Endometrial microvascular endothelial cells (primary cell): ENCODE data around the gene SYT13. TPM values are rescaled to one million over a fixed set of nuclear protein-coding genes. Genes with fewer than 3 reads are reported as not detected.

Experiments used
- in situ Hi-C: cut with HindIII; loops from 2 replicates; pipeline ENCODE4 v1.10.0; 2017; ENCODE audit warnings: low sequenced_read_pairs, low pct_unique_long_range_greater_than_20kb; ENCODE audit errors: inconsistent ontology term
- total RNA-seq: library from RNA; depleted of rRNA; stranded (reverse); fragments of >200 nt; gene quantifications from one replicate; pipeline ENCODE4 v1.2.3, GENCODE V29; 2015; ENCODE audit errors: inconsistent ontology term

SYT13 gene, protein sequence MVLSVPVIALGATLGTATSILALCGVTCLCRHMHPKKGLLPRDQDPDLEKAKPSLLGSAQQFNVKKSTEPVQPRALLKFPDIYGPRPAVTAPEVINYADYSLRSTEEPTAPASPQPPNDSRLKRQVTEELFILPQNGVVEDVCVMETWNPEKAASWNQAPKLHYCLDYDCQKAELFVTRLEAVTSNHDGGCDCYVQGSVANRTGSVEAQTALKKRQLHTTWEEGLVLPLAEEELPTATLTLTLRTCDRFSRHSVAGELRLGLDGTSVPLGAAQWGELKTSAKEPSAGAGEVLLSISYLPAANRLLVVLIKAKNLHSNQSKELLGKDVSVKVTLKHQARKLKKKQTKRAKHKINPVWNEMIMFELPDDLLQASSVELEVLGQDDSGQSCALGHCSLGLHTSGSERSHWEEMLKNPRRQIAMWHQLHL
- not detected for total RNA-seq

DNA sequence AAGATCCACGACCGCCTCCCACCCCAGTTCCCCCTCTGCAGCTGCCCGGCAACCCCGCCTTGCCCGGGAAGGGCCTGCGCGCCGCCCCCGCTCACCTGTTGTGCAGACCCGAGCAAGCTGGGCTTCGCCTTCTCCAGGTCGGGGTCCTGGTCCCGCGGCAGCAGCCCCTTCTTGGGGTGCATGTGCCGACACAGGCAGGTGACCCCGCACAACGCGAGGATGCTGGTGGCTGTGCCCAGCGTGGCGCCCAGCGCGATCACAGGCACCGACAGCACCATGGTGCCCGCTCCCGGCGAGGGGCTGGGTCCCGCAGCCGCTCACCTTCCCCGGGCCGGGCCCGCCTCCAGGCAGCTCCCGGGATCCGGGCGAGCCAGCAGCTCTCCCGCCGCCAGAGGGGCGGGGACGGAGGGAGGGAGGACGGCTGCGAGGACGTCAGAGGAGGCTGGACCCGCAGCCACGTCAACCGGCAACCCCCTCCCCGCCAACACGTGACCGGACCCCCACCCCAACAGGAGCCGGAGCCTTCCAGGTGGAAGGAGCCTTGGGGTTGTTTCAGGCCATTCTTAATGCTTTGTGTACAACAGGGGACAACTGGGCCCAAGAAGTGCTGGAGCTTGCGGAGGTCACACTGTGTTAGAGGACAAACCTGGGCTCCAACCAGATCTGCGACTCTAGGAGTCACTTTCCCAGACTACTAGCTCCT is at the start of gene SYT13:
Gene SYT13, minus strand, starts transcription at position 412 of the 703 bp plus-strand sequence. Its CDS starts 134 bp downstream, at position 278.
- in situ Hi-C loops = no loop called here

DNA sequence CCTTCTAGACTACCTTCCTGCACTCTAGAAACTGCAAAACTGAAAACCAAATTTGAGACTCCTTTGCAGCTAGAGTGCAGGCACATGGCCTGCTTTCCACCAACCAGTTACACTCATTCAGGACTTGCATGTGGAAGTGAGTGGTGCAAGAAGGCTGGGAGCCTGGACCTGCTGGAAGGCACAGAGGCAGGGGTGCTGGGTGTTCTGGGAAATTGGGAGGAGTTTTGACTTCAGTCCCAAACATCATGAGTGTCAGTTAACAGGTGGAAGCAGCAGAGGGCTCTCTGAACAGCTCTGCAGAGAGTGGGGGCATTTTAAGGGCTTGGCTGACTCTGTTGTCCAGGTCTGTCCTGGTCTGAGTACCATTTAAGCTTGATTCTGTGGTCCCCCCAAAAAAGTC is 49.3 kb upstream of the SYT13 start:
- in situ Hi-C loops = loop anchor here (25.0 kb wide), 1 partner anchor 398 kb away; no protein-coding TSS in a partner anchor

DNA sequence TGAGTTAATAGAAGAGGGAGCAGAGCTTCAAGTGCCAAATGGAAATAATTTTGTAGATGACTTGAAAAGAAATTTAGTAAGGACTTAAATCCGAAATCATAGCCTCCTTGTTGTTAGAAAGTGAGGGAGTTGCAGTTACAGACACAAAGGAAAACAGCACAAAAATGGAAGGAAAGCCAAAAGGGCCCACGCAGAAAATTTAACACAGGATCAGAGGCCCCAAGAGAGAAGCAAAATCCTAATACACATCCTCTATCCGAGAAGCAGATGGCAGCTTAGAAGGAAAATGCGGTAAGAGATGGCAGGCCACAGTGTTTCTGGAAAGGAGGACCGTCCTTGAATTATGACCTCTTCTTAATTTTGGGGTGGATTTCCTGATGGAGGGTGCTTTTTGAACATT is 48.7 kb upstream of the SYT13 start:
- in situ Hi-C loops = loop anchor here (25.0 kb wide), 1 partner anchor 398 kb away; no protein-coding TSS in a partner anchor

DNA sequence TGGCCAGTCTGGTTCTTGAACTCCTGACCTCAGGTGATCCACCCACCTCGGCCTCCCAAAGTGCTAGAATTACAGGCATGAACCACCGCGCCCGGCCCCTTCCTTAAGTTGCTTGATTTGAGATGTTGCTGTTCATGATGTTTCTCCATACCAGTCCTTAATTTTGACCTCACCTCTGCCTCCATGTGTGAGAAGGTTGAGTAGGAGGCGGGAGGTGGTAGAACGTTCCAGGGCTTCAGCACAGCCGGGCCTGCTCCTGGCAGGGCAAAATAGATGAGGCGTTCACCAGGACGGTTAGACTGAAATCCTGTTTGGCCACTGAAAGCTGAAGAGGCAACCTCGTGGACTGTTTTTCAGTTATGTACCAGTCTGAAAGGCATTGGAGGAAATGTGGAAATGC is 48.3 kb upstream of the SYT13 start:
- in situ Hi-C loops = loop anchor here (25.0 kb wide), 1 partner anchor 397 kb away; no protein-coding TSS in a partner anchor

DNA sequence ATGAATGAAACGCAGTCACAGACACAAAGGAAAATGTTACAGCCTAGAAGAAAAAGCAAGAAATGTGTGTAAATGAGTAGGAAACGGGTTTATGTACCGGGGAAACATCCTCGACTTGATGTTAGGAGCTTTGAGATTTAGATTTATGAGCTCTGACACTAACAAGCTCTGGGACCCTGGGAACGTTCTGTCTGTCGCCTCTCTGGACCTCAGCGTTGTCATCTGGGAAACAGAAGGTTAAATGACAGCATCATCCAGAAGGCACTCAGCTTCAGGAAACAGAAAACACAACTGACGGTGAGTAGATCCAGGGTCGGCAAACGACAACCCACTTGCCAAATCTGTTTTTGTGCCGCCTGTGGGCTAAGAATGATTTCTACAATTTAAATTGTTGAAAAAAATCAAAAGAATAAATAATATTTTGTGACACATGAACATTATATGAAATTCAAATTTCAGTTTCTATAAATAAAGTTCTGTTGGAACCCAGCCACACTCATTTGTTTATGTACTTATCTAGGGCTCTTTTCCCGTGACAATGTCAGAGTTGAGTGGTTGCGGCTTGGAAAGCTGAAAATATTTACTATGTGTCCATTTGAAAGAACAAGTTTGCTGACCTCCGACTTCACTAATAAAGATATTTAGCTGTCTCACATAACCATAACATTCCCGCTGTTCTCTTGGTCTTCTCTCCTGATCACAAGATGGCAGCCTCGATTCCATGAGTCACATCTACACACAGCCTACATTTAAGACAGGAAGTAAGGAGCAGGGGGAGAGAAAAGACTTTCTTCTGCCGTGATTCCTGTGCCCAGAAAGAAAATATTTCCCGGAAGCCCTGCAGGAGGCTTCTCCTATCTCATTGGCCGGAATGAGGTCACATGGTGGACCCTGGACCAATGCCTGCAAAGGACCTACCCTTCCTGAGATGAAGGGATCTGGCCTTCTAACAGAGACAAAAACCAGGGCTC is 47.1 kb upstream of the SYT13 start:
- in situ Hi-C loops = loop anchor here (25.0 kb wide), 1 partner anchor 396 kb away; no protein-coding TSS in a partner anchor

DNA sequence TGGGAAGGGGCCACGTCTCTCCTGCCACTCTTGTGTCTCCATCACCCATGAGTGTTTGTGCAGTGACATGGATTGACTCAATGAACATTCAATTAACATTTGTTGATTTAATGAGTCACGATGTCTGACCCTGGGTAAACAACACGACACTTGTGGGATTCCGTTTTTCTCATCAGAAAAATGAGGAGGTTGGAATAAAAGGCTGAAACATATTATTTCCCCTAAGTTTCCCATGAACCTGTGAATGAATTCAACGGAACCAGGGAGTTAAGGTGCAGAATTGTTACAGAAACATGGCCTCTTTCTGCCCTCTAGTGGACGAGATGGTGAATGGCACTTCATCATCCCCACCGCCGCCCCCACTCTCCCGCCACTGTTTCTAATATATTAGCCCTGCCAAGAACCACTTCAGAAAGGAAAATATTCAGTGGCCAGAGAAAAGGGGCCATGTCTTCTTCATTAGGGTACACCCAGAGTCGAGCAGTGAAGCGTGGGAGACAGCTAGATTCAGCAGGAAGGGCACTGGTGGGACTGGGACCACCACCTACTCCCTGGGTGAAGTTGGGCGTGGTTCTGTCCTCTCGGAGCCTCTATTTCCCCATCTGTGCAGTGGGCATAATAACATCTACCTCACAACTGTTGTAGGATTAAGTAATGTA is 46.3 kb upstream of the SYT13 start:
- in situ Hi-C loops = loop anchor here (25.0 kb wide), 1 partner anchor 395 kb away; no protein-coding TSS in a partner anchor

DNA sequence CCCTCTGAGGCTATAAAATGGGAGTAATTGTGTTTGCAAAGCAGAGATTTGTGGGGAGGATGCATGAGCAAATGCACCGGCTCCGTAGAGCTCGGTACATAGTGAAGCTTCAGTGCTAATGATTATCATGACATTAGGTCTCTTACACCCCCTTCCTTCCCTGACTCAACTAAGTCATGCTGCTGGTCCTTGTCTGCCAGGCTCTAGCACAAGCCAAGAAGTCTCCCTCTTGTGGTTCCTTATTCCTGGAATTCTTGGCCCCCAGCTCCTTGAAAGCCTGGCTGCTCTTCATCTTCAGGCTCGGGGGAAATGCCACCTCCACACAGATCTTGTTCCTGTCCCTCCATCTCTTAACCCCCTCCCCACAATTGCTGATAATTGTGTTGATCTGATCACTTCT is 45.7 kb upstream of the SYT13 start:
- in situ Hi-C loops = loop anchor here (25.0 kb wide), 1 partner anchor 395 kb away; no protein-coding TSS in a partner anchor

DNA sequence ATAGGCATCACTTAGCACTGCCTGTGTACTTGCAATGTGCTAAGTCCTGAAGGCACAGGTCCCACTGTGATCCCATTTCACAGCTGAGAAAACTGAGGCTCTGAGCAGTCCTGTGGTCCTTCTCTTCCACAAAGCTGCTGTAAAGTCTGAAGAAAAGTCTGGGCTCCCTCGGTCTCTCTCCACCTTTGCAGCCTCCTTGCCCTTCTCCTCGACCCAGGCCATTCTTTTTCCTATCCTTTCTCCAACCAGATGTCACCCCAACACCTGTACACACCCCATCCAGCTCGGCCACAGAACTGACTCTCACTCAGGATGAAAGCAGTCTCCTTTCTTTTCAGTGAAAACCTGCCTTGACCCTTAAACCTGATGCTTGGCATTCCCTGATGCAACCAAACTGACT is 42.6 kb upstream of the SYT13 start:
- in situ Hi-C loops = loop anchor here (25.0 kb wide), 1 partner anchor 391 kb away; no protein-coding TSS in a partner anchor

DNA sequence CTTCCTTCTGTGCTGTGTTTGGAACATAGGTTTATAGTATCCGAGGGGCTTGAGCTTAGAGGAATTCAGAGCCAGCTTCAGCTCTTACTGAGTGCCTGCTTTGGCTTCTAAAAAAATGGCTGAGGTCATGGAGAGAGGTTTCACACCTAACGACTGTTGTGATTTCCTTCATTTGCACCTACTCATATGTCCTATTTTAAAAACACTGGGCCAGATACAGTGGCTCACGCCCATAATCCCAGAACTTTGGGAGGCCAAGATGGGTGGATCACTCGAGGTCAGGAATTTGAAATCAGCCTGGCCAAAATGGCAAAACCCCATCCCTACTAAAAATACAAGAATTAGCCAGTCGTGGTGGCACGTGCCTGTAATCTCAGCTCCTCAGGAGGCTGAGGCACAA is 38.3 kb upstream of the SYT13 start:
- in situ Hi-C loops = no loop called here

DNA sequence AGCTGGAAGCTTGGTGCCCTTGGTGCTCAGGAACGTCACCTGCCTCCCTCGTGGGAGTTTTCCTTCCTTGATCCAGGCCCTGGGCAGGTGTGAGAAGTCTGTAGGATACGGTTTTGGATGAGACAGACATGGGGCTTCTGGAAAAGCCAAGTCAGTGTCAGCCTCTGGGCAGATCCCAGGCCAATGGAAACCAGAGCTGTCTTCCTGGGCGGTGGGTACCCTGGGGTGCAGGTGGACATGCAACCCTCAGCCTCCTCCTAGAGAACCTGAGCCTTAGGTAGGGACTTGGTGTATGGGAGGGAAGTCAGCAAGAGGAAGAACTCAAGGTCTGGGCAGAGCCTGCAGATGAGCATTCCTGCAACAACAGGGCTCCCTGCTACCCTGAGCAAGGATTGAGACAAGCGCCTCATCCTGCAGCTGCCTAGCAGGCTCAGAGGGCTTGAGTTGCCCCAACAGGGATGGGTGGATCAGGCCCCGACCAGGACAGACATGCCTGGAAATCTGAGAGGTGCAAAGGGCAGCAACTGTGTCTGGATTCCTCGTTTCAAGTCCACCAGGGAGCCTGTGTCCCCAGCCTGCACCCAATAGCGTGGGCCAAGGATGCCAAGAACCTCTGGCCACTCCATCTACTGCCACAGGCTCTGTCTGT is 37.6 kb upstream of the SYT13 start:
- in situ Hi-C loops = no loop called here

DNA sequence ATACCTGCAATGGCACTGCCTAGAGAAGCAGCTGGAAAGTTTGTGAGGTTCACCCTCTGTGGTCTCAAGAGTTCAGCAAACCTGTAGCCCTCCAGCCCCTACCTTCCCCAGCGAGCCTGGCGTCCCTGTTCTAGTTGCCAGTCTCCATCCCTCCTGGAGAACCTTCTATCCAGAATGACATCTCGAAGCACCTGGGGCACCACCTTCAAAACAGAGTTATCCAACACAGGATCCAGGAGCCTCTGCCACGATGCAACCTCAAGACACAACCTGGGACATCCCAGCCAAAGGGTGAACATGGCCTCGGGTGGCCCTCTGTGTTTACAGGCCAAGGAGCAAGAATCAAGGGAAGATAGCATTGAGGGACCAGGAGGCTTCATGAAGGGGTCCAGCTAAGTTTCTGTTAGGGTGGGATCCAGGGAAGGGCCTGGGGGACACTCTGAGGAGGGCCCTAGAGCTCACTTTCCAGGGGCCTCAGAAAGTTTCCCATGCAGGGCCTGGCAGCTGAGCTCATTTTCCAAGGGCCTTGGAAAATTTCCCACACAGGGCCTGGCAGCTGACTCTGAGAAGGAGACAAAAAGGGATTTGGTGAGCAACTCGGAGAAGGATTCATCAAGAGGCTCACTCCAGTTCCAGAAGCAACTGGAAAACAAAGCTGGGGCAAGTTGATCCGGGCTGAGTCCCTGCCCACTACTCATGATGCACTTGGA is 36.9 kb upstream of the SYT13 start:
- in situ Hi-C loops = no loop called here

DNA sequence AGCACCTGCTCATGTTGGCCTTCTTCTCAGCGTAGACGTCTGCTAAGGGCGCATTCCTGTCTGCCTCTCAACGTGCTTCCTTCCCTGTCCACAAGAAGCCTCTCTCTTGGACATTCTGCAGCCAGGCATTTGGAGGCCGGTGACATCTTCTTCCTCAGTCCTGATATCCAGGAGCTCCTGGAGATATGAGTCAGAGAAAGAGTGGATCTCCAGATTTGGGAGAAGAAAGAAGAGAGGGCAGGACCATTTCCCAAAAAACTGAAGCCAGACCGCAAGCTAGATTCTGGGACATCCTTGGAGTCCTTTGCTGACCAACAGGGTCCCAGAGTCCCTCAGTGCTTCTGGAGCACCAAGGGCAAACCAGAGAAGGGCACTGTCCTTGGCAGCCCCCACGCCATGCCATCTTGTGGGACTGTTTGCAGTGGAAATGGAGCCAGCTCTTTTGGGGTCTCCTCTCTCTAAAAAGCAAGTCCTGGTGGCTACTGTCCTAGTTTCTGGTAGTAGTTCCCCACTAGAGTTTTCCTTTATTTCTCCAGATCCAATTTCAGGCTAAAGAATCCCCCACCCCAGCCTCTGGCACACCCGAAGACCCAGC is 36.1 kb upstream of the SYT13 start:
- in situ Hi-C loops = no loop called here

DNA sequence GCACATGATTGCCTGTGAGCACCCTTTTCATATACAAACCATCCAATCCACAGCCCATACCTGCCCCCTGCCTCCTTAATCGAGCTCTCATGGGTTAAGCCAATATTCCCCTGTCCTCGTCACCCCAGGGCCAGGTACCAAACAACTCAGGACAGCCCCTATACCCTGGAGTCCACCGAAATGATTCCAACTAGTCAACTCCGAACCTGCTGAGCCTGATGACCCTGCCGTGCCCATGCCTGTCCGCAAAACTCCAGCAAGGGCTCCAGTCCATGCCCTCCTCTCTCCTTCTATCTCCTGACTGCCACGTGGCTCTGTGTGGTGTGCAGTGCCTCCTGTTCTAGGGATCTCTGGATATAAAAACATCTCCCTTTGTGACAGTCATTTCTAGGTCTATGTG is 35.5 kb upstream of the SYT13 start:
- in situ Hi-C loops = no loop called here

DNA sequence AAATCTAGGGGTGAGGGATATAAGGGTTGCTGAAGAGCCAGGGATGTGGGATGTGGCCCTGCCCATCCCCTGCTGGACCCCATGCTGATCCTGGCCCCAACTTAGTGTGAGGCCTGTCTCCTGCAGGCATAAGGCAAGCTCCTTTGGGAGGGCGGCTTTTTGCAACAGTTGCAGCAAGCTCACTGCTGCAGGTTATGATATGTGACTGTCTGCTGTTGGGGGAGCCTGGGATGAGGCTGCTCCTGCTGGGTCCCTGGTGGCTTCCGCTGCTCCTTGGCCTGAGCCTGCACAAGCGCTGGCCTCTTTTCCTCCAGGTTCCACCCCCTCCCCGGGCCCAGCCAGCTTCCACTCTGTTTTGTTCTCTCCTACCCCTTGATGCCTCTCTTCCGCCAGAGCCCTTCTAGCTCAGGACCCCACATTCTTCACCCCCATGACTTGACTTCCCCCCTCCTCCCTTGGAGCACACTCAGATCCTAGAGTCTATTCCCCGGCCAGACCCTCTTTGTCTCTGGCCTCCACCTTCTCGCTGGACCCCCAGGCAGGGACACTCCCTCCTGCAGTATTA is 35.0 kb upstream of the SYT13 start:
- in situ Hi-C loops = no loop called here

DNA sequence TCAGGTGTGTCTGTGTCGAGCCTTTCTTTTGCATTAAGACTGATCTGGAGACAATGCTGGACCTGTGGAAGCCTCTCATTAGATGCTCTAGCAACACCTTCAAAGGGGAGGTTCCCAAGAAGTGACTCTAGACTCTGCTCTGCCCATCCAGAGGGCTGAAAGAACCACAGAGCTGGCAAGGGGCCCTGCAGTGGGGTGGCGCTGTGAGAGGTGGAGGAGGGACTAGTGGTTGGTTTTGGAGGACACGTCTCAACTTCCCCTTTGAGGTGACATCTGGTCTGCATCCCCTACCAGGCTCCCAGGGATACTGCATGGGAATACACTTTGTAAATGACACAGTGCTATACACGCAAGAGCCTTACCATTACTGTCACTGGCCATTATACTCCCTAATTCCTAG is 34.2 kb upstream of the SYT13 start:
- in situ Hi-C loops = no loop called here

DNA sequence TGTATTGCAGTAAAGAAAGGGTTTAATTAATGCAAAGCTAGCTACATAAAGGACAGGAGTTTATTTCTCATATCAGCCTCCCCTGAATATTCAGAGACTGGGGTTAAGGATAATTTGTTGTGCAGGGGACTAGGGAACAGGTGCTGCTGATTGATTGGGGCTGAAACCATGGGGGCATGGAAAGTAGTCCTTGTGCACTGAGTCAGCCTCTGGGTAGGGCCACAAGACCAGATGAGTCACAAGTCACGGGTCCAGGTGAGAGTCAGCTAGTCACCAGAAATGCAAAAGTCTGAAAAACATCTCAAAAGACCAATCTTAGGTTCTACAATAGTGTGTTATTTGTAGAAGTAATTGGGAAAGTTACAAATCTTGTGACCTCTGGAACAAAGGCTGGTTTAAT is 32.9 kb upstream of the SYT13 start:
- in situ Hi-C loops = no loop called here

DNA sequence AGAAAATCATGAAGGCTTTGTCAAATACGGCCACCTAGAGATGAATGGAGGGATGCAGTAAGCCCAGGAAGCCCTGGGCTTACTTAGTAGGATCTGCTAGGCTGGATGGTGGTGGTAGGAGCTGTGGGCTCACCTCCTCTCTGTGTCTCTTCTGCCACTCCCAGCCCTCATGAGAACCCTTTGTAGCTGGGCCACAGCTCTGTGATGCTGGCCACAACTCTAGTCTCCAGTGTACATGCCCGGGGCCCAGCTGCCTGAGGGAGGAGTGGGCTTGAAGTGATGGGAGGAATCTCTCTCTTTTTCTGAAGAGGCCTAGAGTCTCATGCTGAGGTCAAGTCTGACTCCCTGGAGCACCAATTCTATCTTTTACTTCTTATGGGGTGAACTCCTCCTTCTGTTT is 32.4 kb upstream of the SYT13 start:
- in situ Hi-C loops = no loop called here
